Loucy (cell line): ENCODE measurements around the gene SLC33A1.

Experiments used
- CTCF ChIP-seq: fragments of 200-600 bp; sonication (generic); conservative IDR thresholded peaks from 2 replicates; pipeline ENCODE4 v1.5.1; 2014; ENCODE audit warnings: mild to moderate bottlenecking, antibody characterized with exemption, low read length
- EZH2phosphoT487 ChIP-seq: fragments of 200-600 bp; IDR thresholded peaks from 2 replicates; pipeline ENCODE4 v1.6.1; 2018; ENCODE audit warnings: antibody characterized with exemption, mild to moderate bottlenecking, moderate library complexity, borderline replicate concordance

- TF ChIP-seq CTCF: no peak
- TF ChIP-seq EZH2phosphoT487: no peak
Observed at GRCh38 chr3:155791190-155791589, 63.0 kb downstream of the SLC33A1 start.
